Measurements from ENCODE around the gene FMNL1. TPM values are rescaled to one million over a fixed set of nuclear protein-coding genes. Genes with fewer than 3 reads are reported as not detected.

FMNL1 gene
- total and polyA plus RNA-seq, 10 of the 15 experiments (the other 5 are each of a cell fraction or from before 2014, with no cell fraction given): 3.3 to 108 (median 19.5) TPM

DNA sequence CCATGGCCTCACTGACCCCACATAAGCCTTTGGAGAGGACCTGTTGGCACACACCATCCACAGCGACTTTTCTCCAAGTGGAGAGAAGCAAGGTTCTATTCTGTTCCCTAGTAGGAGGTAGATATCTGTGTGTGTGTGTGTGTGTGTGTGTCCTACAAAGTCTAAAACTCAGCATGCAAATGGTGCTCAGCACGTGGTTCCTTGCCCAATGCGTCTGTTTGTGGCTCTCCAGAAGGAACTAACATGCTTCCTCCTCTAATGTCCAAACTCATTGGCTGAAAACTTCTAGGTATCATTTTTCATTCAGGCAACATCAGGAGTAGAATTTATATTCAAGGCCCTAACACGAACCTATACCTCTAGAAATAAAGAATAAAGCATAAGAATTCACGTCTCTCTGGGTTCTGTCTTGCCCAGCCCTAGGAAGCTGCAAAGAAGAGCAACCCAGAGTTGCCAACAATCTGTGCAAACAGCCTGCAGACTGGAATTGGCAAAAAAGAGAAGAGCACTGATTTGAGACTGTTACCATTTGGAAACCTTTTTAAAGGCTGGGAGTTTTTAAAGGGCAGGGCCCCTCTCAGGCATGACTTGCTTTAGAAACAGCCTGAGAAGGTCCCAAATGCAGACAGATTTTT is 69.6 kb downstream of the FMNL1 start:
- DNase-seq (ENCODE audit: low read depth, low spot score) (no peak), ATAC-seq (no peak), FAIRE-seq (no peak)
- no peaks in the 10 kb centered on the region for H3K9me3 ChIP-seq (replicated peaks; ENCODE audit: control insufficient read depth, insufficient read depth, low read length)
- no peaks in the 10 kb centered on the region for H4K20me1 ChIP-seq (ENCODE audit: control insufficient read depth, insufficient read depth)
- H3K4me3 ChIP-seq: no peak overlapping the region
- no peak overlapping the region for H2AFZ ChIP-seq (ENCODE audit: control insufficient read depth, low read depth, low read length)
- RAD21 ChIA-PET (ENCODE audit: unreplicated experiment): interaction anchor here (1.3 to 5.7 kb wide), 4 partner anchors 14 to 36 kb away, joined by 3 to 44 read pairs (median 21); partner anchors contain the start of gene MAP3K14
- no peaks in the 10 kb centered on the region for H3K27me3 ChIP-seq (replicated peaks in 1 of 2; ENCODE audit: control insufficient read depth in 2 of 2, insufficient read depth in 2 of 2, low read length in 1 of 2)
- POLR2A ChIA-PET: interaction anchor here (1.2 to 7.1 kb wide), 3 partner anchors 9 to 22 kb away, joined by 3 to 62 read pairs (median 9); no protein-coding TSS in a partner anchor
- H3K9ac ChIP-seq (ENCODE audit: control insufficient read depth, insufficient read depth, low read length): no peak overlapping the region; the same call in 1 of the 2 replicates
- H3K36me3 ChIP-seq (ENCODE audit: control insufficient read depth in 2 of 2, insufficient read depth in 2 of 2, low read length in 1 of 2): peaks cover 36 to 39% of the 10 kb centered on the region in 2 experiments
- TF ChIP-seq POU2F2 (IDR thresholded peaks at IDR 0.05; ENCODE audit: borderline replicate concordance, low read depth, low read length): peak; percentile 75; the same call in 2 of the 3 replicates
- TF ChIP-seq, protein P1, sequence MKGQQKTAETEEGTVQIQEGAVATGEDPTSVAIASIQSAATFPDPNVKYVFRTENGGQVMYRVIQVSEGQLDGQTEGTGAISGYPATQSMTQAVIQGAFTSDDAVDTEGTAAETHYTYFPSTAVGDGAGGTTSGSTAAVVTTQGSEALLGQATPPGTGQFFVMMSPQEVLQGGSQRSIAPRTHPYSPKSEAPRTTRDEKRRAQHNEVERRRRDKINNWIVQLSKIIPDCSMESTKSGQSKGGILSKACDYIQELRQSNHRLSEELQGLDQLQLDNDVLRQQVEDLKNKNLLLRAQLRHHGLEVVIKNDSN (IDR thresholded peaks at IDR 0.05; ENCODE audit: borderline replicate concordance, extremely low read length, insufficient read depth, low read depth, low read length): peak; percentile 53
- TF ChIP-seq, protein P2, sequence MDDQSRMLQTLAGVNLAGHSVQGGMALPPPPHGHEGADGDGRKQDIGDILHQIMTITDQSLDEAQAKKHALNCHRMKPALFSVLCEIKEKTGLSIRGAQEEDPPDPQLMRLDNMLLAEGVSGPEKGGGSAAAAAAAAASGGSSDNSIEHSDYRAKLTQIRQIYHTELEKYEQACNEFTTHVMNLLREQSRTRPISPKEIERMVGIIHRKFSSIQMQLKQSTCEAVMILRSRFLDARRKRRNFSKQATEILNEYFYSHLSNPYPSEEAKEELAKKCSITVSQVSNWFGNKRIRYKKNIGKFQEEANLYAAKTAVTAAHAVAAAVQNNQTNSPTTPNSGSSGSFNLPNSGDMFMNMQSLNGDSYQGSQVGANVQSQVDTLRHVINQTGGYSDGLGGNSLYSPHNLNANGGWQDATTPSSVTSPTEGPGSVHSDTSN (IDR thresholded peaks at IDR 0.05; ENCODE audit: insufficient replicate concordance, low read depth, low read length): no peak
- TF ChIP-seq ZNF384 (IDR thresholded peaks at IDR 0.05; ENCODE audit: borderline replicate concordance, low read depth, low read length): no peak
- H3K79me2 ChIP-seq (ENCODE audit: control insufficient read depth, insufficient read depth, low read length): peaks cover 57% of the 10 kb centered on the region
- H3K27ac ChIP-seq (ENCODE audit: control insufficient read depth, insufficient read depth): 0 out of 2 replicates have a peak overlapping the region, but pooled peaks have one; percentile 15
- intact Hi-C loops (cut with micrococcal nuclease; ENCODE audit: unreplicated experiment): no loop called here
- SMC1A ChIA-PET (ENCODE audit: uncharacterized antibody, unreplicated experiment): interaction anchor here (5.2 to 5.7 kb wide), 2 partner anchors 14 to 18 kb away, joined by 58 to 153 read pairs; partner anchors contain the start of gene MAP3K14
- in situ Hi-C loops (cut with MboI): no loop called here
- no peak overlapping the region for H3K4me2 ChIP-seq (ENCODE audit: control insufficient read depth, insufficient read depth)
- 53% methylated on average over 5 of the region's 5 CpGs for WGBS (ENCODE audit: insufficient coverage, insufficient replicate concordance, low lambda C conversion rate, missing lambda C conversion rate)
- BruUV-seq (replicated peaks): no TSS peak
- H3K4me1 ChIP-seq (ENCODE audit: control insufficient read depth, insufficient read depth, low read length): peaks cover 60% of the 10 kb centered on the region
- CTCF ChIA-PET: interaction anchor here (1.6 to 5.3 kb wide), 4 partner anchors 14 to 94 kb away, joined by 5 to 38 read pairs (median 17); partner anchors contain the start of gene MAP3K14
